ENCODE data around the gene TMEM63C.

TMEM63C gene

GRCh38 chr14:77221241-77221871 is 39.8 kb downstream of the TMEM63C start:
- no peak for DNase-seq (ENCODE audit: low read depth)

GRCh38 chr14:77222546-77223225 is 41.1 kb downstream of the TMEM63C start:
- no peak for DNase-seq (ENCODE audit: low read depth)

DNA sequence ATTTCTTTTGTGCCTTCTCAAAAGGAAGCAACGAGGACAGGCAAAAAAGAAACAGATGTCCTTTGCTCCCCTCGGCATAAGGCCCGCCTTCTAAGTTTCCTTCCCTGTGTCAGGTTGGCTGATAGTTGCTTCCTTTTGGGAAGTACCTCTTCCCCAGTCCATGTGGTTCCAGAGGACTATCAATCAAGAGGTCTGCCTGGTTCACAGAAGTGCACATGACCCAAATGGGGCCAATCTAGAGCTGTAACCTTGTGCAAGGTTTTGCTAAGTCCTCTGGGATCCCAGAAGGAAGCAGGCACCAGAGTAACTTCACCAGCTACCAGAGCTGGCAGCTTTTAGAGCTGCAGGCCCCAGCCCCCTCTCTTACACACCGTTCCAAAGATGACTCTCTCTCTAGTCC is 42.6 kb downstream of the TMEM63C start:
- DNase-seq (ENCODE audit: low read depth), result no peak

DNA sequence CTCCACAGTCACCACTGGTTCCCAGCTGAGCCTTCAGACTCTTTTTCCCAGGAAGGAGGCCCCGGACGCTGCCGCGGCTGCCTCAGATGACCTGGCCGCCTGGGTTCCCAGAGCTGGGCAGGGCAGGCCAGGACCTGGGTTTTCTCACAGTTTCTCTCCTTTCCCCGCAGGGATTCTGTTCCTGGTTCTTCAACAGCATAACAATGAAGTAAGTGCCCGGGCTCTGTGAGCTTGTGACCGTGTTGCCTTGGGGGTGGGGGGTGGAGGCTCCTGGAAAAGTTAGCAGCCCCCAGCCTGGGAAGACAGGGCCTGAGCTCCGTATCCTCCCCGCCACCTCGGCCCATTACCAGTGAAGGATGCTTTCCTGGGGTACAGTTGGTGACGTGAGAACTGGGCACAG is 43.7 kb downstream of the TMEM63C start:
- DNase-seq (ENCODE audit: low read depth), result no peak

DNA sequence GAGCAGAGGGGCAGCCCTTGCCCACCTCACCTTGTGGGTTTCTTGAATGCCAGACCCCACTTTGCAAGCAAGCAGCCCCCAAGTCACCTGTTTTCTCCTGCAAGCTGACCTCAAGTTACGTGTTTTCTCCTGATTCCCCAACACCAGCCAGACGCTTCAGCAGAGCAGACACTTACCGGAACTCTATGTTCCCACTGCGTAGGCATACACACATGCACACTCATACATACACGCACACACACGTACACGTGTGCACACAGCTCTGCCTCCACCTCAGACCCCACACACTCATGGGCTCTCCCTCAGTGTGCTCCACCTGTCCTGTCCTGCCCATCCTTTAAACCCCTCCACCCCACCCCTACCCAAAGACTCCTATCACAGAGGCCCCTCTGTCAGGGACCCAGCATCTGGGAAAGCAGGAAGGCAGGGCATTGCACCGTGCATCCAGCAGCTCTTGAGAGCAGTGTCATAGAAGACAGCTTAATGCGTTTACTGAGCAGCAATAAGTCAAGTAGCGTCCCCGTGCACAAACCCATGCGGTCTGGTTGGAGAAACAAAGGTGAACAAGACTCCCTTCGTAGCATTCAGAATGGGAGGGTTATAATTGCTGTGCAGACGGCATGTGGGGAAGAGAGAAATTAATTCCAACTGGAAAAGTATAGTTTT is 44.4 kb downstream of the TMEM63C start:
- DNase-seq (ENCODE audit: low read depth), result no peak

DNA sequence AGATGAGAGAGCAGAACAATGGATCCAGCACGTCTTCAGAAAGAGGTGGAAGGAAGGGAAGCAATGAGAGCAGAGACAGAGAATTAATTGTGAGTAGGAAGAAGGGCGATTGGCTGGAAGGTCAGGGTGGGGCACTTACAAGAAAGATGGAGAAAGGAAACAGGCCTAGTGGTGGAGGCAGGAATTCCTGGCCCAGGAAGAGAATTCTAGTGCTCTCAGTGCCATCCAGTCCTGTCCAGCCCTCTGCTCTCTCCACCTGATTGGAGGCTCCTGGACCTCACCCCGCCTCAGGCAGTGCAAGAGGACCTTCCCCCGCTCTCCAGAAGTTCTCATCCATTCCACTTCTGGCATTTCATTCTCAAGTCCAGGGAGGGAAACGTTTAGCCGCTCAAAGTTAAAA is 46.5 kb downstream of the TMEM63C start:
- no peak for DNase-seq (ENCODE audit: low read depth)

- no peak for DNase-seq (ENCODE audit: low read depth)
Measured at GRCh38 chr14:77230914-77231313, 49.3 kb downstream of the TMEM63C start.

DNA sequence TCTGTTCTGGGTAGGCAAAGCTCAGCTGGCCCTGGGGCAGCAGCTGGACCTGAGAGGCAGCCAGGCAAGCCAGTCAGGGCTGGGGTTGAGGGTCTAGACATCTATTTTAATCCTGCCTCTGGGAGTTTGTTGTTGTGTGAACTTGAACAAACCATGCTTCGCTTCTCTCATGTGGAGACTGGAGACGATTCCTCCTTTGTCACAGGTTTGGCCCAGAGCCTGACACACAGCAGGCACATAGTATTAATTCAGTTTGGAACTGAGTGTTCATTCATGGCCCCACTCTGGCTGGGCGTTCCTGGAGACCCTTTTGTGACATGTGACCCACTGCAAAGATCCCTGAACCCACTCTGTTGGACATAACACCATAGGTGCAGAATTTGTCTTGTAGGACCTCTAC is 50.1 kb downstream of the TMEM63C start:
- DNase-seq (ENCODE audit: low read depth), result no peak

GRCh38 chr14:77236814-77237213 is 55.2 kb downstream of the TMEM63C start:
- DNase-seq (ENCODE audit: low read depth), result no peak

DNA sequence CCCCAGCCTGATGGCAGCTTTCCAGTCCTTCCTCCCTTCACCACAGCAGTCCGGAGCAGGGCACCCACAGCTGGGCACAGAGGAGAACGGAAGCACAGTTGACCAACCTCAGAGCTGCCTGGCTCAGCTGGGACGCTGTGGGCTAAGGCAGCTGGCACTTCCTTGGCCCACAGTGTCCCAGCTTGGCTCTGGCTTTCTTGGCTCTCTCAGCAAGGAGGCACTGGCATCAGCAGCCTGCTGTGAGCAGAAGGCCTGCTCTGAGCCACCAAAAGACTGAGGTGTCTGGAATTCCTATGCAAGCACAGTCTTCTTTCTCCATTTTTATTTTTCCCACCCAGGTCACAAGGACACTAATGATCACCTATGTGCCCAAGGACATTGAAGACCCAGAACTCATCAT is 56.8 kb downstream of the TMEM63C start:
- DNase-seq (ENCODE audit: low read depth), result no peak

- no peak for DNase-seq (ENCODE audit: low read depth)
Measured at GRCh38 chr14:77238996-77239395, 57.4 kb downstream of the TMEM63C start.

GRCh38 chr14:77239412-77239811 is 57.8 kb downstream of the TMEM63C start:
- DNase-seq (ENCODE audit: low read depth), result no peak

DNA sequence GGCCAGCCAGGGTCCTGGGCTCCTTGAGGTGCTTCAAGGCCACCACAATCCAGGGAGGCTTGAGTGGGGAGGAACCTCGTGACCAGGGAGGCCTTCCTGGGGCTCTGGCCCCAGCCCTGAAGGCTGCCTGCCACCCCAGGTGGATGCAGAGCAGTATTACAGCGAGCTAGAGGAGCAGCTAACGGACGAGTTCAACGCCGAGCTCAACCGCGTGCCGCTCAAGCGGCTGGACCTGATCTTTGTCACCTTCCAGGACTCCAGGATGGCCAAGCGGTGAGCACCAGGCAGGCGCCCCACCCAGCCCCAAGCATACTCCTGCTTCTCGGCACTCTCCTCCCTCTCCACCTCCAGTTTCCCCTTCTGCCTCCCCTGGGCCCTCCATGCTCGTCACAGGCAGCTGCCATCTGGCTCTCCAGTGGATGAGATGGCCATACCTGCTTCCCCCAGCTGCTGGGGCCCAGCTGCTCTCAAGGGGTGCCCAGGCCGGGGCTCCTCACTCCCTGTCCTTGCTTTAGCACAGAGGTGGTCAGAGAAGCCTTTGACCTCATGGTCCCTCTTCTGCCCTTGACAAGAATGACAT is 58.8 kb downstream of the TMEM63C start:
- no peak for DNase-seq (ENCODE audit: low read depth)

GRCh38 chr14:77241955-77242354 is 60.4 kb downstream of the TMEM63C start:
- DNase-seq (ENCODE audit: low read depth), result no peak

DNA sequence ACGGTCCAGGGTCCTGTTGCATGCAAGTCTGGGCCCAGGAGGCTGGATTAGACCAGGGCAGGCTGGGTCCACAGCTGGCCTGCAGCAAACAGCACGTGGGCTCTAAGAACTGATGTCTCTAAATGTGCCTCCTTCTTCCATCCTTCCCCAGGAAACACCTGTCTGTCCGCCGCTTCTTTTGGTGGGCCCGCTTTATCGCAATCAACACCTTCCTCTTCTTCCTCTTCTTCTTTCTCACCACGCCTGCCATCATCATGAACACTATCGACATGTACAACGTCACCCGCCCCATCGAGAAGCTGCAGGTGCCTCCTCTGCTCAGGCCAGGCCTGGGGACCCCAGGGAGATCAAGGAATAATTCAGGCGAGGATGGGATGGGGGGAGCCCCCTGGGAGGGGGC is 61.2 kb downstream of the TMEM63C start:
- DNase-seq (ENCODE audit: low read depth), result no peak

GRCh38 chr14:77243853-77244252 is 62.3 kb downstream of the TMEM63C start:
- DNase-seq (ENCODE audit: low read depth), result no peak

DNA sequence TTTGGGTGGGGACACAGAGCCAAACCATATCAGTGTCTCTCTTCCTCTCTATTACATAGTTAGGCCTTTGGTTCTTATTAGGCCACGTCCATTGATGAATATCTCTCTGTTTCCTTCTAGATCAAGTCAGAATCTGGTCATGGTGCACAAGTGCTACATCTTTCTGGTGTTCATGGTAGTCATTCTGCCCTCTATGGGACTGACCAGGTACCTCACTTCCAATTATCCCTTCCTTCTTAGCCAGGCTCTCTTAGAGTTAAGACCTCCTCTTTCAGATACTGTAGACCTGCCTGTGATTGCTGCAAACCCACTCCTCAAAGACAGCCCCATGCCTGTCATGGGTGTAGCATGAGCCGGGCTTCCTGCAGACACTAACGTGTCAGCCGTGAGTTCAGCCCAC is 64.2 kb downstream of the TMEM63C start:
- no peak for DNase-seq (ENCODE audit: low read depth)

DNA sequence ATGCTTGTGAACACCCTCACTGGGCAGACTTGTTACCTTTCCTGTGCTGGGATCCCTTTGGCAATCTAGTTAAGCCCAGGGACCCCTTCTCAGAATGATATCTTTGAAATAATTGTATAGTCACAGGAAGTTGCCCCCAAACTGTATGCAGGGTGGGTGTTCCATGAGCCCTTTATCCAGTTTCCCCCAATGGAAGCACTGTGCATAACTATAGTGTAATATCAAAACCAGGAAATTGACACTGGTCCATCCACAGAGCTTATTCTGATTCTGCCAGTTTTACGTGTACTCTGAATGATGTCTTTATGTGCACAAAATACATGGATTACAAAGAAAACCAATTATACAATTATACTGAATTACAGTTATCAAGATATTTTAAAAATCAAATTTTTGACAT is 65.2 kb downstream of the TMEM63C start:
- DNase-seq (ENCODE audit: low read depth), result no peak

GRCh38 chr14:77248666-77249065 is 67.1 kb downstream of the TMEM63C start:
- no peak for DNase-seq (ENCODE audit: low read depth)

GRCh38 chr14:77249286-77249685 is 67.7 kb downstream of the TMEM63C start:
- DNase-seq (ENCODE audit: low read depth), result no peak

DNA sequence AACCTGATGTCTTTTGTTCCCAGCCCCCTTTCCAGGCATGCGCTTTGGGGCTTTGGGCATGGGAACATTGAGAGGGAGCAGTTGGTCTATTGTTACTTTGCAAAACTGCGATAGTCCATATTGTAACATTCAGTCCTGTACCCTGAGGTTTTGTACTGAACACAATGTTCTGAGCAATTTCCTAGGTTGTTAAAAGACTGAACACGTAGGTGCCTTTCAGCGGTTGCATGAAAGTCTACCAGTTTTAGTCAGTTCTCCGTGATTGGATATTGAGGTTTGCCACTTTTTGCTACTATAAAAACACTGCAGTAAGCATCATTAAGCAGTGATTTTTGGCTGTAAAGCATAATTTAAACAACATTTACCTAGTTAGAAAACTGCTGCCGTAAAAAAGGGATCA is 69.3 kb downstream of the TMEM63C start:
- DNase-seq (ENCODE audit: low read depth), result no peak

DNA sequence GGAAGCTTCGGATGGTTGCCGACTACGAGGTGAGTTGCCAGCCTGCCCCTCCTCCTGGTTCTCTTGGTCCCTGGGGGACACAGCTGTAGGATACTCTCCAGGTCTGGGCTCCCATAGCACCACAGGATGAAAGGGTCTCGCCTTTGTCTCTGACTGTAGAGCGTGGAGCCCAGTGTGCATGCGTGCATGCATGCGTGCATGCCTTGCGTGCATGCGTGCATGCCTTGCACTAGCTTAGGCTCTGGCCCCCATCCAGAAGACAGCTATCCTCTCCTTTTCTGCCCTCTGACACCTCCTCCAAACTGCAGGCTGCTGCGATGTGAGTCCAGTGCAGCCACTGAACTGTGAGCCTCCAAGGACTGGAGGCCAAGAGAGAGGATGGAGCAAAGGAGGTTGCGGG is 70.3 kb downstream of the TMEM63C start:
- no peak for DNase-seq (ENCODE audit: low read depth)
